GM12892 (cell line): ENCODE results near the gene PAQR8.

Source experiments
- POLR2A ChIP-seq: IDR thresholded peaks from 2 replicates; pipeline ENCODE4 v1.6.1; 2011; ENCODE audit warnings: low read depth, low read length, control low read depth
- POLR2AphosphoS5 ChIP-seq: IDR thresholded peaks from 2 replicates; pipeline ENCODE4 v1.6.1; 2011; ENCODE audit warnings: low read depth, low read length, control low read depth
- TAF1 ChIP-seq: IDR thresholded peaks from 2 replicates; pipeline ENCODE4 v1.6.1; 2011; ENCODE audit warnings: low read depth, mild to moderate bottlenecking, control low read depth, low read length, borderline replicate concordance

- TF ChIP-seq POLR2A, result no peak
- TF ChIP-seq POLR2AphosphoS5, result no peak
- TF ChIP-seq TAF1, result no peak
These were observed 21.4 kb upstream of the PAQR8 start for GRCh38 chr6:52340603-52340880.
